SKM-1 (cell line): ENCODE results near the gene GDAP2.
"Not testable (repeated sequence)": the region's sequence is repeated elsewhere in the genome, so short reads cannot be mapped to it uniquely, and the experiment has no call there.

Experiments used
- DNase-seq: peaks from one replicate; lab custom pipeline; 2025; ENCODE audit not compliant: unreplicated experiment; lab: John Stamatoyannopoulos, UW

GDAP2 gene

DNA sequence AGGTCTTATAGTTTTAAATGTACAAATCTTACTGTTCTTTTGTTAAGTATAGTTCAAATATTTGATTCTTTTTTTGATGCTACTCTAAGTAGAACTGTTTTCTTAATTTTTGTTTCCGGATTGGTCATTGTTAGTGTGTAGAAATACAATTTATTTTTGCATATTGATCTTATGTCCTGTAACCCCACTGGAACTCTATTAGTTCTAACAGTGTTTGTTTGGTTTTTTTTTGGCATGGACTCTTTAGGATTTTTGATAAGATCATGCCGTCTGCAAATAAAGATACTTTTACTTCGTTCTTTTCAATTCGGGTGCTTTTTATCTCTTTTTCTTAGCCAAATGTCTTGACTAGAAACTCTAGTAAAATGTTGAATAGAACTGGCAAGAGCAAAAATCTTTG lies 26.5 kb downstream of the GDAP2 start:
- DNase-seq: no peak

GRCh38 chr1:117899801-117900200 lies 29.6 kb downstream of the GDAP2 start:
- DNase-seq: no peak

DNA sequence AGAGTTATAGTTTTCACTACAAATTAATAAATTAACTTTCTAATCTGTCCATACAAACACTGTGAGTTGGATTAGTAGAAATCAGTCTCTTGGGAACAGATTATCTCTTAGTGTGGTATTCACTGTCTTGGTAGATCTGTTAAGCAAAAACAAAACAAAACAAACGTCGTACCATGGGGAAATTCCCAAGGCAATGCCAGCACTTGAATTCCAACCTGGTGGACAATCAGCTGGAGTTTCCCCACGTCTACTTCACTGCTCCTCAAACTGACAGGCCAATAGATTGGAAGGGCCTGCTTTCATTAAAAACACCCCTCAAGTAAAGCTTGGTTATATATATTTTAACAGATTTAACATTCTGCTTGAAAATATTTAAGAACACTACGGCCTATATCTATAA lies 31.9 kb downstream of the GDAP2 start:
- no peak for DNase-seq

DNA sequence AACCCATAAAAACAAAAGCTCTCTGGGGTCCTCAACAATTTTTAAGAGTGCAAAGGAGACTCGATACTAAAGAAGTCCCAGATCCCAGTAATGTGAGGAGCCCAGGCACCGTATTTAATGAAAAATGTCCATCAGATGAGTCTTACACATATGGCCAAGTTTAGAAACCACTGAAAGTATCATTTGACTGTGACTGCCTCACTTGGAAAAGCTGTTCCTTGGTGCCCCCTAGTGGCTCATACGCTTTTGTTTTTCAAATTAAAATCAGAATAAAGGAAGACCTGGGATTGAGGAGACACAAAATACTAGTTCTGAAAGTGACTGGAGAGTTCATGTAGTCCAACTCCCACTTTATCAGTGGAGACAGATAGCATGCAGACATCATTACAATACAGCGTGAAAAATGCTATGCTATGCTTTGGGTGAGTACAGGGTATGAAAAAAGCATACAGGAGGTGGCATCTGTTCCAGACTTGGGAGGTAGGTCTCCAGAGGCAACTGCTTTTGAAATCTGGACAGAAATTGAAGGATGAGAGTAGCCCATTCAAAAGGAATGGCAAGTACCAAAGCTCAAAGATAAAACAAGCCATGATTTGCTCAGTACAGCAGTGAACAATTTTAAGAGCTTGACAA lies 33.8 kb downstream of the GDAP2 start:
- peak; percentile 59 for DNase-seq

DNA sequence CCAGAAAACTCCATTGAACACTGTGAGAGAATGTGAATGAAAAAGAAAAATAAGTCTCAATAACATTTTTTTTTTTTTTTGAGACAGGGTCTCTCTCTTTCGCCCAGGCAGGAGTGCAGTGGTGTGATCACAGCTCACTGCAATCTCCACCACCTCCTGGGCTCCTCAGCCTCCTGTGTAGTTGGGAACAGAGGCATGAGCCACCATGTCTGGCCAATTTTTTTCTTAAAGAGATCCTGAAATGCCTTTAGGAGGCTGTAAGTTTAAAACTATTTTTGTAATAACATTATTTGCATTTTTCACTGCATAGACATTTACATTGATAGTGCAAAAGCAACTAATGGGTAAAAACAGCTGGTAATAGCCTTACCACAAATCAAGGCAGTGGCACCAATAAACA lies 35.3 kb downstream of the GDAP2 start:
- no peak for DNase-seq

GRCh38 chr1:117892512-117892911 lies 36.9 kb downstream of the GDAP2 start:
- DNase-seq: no peak

GRCh38 chr1:117890452-117890851 lies 39.0 kb downstream of the GDAP2 start:
- no peak for DNase-seq

DNA sequence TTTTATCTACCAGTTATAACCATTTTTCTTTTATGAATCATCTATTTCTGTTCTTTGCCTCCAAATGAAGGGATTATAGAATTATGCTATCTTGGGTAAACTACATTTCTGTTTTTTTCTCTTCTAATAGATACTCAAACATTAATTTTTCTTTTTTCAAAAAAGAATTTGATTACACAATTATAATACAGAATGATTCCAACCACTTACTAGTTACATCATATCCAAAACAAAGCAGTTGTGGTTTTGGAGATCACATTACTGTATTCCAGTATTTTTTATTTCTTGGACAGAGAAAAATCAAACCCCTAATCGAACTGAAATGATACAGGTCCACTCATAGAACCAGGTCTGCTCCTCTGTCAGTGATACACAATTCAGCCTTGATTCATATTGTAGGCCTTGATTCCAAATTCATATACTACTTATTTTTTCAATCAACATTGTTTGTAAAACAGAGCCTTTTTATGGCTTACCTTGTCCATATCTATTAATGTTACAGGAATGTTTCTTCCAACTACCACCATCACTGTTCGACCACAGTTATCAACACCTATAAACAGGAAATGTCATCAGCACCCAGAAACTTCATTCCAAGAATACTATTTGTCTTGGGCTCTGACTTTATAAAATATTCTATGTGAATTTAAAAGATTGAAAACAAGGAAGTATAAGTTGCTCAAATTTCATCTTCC lies 43.2 kb downstream of the GDAP2 start:
- no peak for DNase-seq

- no peak for DNase-seq
Observed at GRCh38 chr1:117883616-117884015, 45.8 kb downstream of the GDAP2 start.

DNA sequence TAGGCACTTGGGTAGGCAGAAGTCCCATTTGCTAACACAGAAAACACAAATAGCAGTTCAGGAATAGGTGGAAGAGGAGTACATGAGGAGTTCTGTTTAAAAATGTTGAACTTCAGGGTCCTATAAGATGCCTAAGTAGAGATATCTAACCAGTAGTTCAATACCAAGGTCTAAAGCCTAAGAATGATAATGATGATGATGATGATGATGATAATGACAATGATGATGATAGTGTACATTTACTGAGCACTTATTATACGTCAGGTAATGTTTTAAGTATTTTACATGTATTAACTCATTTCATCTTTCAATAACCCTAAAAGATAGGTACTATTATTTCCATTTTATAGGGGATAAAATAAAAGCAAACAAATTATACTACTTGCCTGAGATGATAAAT lies 50.1 kb downstream of the GDAP2 start:
- DNase-seq: no peak

DNA sequence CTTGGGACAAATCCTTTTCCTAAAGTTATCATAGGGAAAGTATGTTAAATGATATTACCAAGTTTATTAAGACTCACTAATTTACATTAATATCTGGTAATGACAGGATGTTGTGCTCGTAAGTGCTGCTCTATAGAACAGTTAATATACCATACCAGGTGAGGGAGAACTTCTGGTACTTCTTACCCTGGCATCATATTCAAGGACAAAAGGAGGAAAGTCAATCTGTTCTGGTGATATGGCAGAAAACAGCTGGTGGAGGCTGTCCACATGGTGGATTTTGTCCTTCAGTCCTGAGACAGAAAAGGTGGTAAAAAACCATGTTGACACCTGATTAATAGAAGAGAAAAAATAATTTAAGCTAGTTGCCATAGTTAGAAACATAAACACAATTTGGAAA lies 51.6 kb downstream of the GDAP2 start:
- DNase-seq: no peak

DNA sequence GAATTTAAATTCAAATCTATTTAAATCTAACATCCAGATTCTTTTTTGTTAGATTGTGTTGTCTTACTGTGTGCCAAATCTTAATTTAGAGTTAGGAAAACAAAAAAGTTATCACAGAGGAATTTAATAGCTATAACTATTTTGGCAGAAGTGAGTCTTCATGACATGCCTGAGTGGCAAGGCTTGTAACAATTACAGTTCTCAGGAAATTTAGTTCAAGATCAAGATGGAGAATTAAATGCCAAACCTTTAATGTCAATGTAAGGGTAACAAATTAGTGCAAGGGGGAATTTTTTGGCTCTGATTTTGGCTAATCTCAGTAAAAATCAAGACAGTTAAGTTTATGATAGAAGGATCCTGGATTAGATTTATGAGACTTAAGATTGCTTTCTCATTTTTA lies 58.4 kb downstream of the GDAP2 start:
- no peak for DNase-seq

DNA sequence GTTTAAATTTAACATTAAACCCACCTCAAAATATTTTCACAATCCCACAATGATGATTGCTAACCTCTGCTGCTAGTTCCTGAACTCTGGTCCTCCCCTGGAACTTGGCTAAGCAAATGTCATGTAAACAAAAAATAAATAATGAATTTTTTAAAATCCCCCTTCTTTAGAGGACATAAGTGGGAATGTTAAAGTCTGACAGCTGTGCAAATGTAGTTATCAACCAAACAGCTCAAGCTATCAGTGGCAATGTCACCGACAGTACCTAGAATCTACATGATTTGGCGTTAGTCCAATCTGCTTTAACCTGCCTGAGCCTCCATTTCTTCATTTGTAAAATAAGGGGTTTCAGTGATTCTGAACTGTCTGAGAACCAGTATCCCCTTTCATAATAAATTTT lies 67.7 kb downstream of the GDAP2 start:
- no peak for DNase-seq

DNA sequence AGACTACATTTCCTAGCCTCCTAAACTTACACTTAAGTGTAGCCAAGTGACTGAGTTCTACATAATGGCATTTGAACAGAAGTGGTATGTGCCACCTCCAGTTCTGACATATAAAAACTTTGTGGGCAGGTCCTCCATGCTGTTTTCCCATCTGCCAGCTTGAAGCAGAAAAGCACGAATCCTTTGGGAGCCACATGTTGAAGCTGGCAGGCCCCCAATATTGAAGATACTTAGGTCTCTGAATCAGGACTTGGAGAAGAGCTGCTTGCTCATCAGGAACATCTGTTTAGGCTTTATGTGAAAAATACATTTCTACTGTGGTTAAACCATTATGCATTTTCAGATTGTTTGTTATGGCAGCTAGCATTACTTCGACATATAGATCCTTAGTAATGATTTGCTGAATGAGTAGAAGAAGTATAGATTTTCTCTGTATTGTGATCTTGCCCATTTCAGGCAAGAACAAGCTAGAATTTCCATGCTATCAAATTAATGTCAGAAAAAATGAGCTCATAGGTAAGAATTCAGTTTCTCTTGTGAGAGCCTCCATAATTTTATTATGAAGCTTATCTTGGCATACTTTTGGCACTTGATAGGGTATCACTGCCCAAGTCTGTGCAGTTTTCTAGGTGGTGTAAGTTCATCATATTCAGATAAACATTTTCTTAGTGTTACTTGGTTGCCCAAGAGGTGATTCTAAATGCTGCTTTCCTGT lies 68.4 kb downstream of the GDAP2 start:
- DNase-seq: no peak

DNA sequence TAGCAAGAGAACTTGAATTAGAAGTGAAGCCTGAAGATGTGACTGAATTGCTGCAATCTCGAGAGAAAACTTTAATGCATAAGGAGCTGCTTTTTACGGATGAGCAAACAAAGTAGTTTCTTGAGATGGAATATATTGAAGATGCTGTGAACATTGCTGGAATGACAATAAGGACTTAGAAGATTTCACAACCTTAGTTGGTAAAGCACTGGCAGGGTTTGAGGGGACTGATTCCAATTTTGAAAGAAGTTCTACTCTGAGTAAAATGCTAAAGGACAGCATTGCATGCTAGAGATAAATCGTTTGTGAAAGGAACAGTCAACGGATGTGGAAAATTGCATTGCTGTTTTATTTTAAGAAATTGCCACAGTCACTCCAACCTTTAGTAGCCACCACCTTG lies 69.5 kb downstream of the GDAP2 start:
- no peak for DNase-seq

- no peak for DNase-seq
Observed at GRCh38 chr1:117857418-117857817, 72.0 kb downstream of the GDAP2 start.

DNA sequence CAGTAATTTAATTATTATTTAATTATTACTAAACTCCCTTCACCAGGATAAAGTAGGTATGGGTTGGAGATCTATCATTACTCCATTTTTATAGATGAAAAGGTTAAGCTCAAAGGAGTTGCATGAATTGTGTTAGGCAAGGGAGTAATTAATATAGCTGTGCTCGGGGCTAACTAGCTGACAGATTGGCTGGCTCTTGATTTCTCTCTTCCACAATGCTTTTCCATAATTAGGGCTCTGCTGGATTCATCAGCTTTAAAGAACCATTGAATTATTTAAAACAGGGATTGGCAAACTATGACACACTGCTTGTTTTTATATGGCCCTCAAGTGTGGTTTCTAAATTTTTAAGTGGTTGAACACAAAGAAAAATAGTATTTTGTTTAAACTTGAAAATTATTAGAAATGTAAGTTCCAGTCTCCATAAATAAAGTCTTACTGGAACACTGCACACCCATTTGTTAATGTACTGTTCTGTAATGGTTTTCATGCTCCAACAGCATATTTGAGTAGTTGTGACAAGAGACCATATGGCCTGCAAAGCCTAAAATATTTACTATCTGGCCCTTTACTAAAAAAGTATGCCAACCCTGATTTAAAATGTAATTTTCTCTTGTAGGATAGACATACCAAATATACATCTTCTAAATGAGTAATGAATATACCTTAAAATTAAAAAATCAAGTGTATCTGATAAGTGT lies 76.4 kb downstream of the GDAP2 start:
- no peak for DNase-seq

- DNase-seq: no peak
Observed at GRCh38 chr1:117851687-117852086, 77.7 kb downstream of the GDAP2 start.

GRCh38 chr1:117846674-117847425 lies 82.6 kb downstream of the GDAP2 start:
- DNase-seq: no peak

GRCh38 chr1:117844478-117844877 lies 84.9 kb downstream of the GDAP2 start:
- not testable (repeated sequence) for DNase-seq

DNA sequence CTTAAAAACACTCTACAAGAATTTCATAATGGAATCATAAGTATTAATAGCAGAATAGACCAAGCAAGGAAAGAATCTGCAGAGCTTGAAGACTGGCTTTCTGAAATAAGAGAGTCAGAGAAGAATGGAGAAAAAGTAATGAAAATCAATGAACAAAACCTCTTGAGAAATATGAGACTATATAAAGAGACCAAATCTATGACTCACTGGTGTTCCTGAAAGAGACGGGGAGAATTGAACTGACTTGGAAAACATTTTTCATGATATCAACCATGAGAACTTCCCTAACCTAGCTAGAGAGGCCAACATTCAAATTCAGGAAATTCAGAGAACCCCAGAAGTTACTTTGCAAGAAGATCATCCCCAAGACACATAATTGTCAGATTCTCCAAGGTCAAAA lies 85.6 kb downstream of the GDAP2 start:
- no peak for DNase-seq
